Measurements from ENCODE around the gene PGAP1. TPM values are rescaled to one million over a fixed set of nuclear protein-coding genes. Genes with fewer than 3 reads are reported as not detected.

The PGAP1 gene
- total and polyA plus RNA-seq, 10 of the 15 experiments (the other 5 are each of a cell fraction or from before 2014, with no cell fraction given): 0.75 to 4.7 (median 3.0) TPM

- POLR2A ChIA-PET: no interaction called here
- no peak overlapping the region for H3K9ac ChIP-seq (ENCODE audit: control insufficient read depth, insufficient read depth, low read length)
- TF ChIP-seq MEF2B (IDR thresholded peaks at IDR 0.05; ENCODE audit: partially characterized antibody, poor library complexity, severe bottlenecking) (no peak), CEBPZ (IDR thresholded peaks at IDR 0.05; ENCODE audit: low read depth, low read length) (no peak), SUPT20H (IDR thresholded peaks at IDR 0.05; ENCODE audit: borderline replicate concordance, control insufficient read depth, low read depth, low read length) (no peak), YBX1 (IDR thresholded peaks at IDR 0.05) (no peak), FOXK2 (IDR thresholded peaks at IDR 0.05) (no peak)
- no peak for ATAC-seq
- intact Hi-C loops (cut with micrococcal nuclease; ENCODE audit: unreplicated experiment) (no loop called here), in situ Hi-C loops (cut with MboI) (no loop called here)
- RAD21 ChIA-PET (ENCODE audit: unreplicated experiment): no interaction called here
- peaks cover 0 to 8% of the 10 kb centered on the region in 2 experiments; a peak in 1 of 4 replicates for H3K36me3 ChIP-seq (ENCODE audit: control insufficient read depth in 2 of 2, insufficient read depth in 2 of 2, low read length in 1 of 2)
- DNase-seq (ENCODE audit: low read depth, low spot score): no peak
- H2AFZ ChIP-seq (ENCODE audit: control insufficient read depth, low read depth, low read length): no peak overlapping the region
- SMC1A ChIA-PET (ENCODE audit: uncharacterized antibody, unreplicated experiment): interaction anchor here (1.0 kb wide), 1 partner anchor 411 kb away, joined by 3 read pairs; no protein-coding TSS in a partner anchor
- no peak overlapping the region for H3K27ac ChIP-seq (ENCODE audit: control insufficient read depth, insufficient read depth)
- CTCF ChIA-PET: no interaction called here
- peaks cover 6% of the 10 kb centered on the region for H3K79me2 ChIP-seq (ENCODE audit: control insufficient read depth, insufficient read depth, low read length)
- H3K4me2 ChIP-seq (ENCODE audit: control insufficient read depth, insufficient read depth): no peak overlapping the region
- H3K4me1 ChIP-seq (ENCODE audit: control insufficient read depth, insufficient read depth, low read length): peaks cover 9% of the 10 kb centered on the region
- no peak for FAIRE-seq
- no peak overlapping the region for H3K4me3 ChIP-seq
- H3K9me3 ChIP-seq (replicated peaks; ENCODE audit: control insufficient read depth, insufficient read depth, low read length): peaks cover 5% of the 10 kb centered on the region
- no peaks in the 10 kb centered on the region for H3K27me3 ChIP-seq (replicated peaks in 1 of 2; ENCODE audit: control insufficient read depth in 2 of 2, insufficient read depth in 2 of 2, low read length in 1 of 2)
- no peaks in the 10 kb centered on the region for H4K20me1 ChIP-seq (ENCODE audit: control insufficient read depth, insufficient read depth)
- 97% methylated on average over 3 of the region's 3 CpGs for WGBS (ENCODE audit: insufficient coverage, insufficient replicate concordance, low lambda C conversion rate, missing lambda C conversion rate)
- no TSS peak for BruUV-seq (replicated peaks)
These were observed 7.6 kb downstream of the PGAP1 start for GRCh38 chr2:196918927-196919326.

Measured in GM12878 (cell line).